ENCODE data around the gene ZFP69.

Gene ZFP69

DNA sequence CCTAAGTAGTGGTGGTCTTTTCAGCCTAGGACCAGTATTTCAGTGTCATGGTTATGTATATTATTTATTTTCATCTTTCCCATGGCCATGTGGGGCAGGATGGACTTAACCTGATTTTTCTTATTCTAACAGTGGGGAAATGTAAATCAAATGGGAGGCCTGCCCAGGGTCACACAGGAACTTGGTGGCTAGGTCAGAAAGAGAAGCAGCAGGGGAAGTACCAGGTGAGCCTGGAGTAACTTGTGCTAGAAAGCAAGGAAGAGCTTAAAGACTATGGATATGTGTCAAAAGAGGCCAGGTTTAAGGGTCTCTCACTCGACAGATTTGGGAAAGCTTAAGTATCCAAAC is 25.9 kb upstream of the ZFP69 start:
- H3F3A ChIP-seq (ENCODE audit: insufficient read depth, low read length), result 0 out of 2 replicates have a peak, but pooled peaks cover 2% of the 10 kb centered on the region
- no peaks in the 10 kb centered on the region for H3K36me3 ChIP-seq (replicated peaks; ENCODE audit: insufficient read depth, low read length)
- H3K27ac ChIP-seq (ENCODE audit: low read length), result no peak overlapping the region
- no peaks in the 10 kb centered on the region for H4K20me1 ChIP-seq (ENCODE audit: insufficient read depth, low read length)
- H3K79me2 ChIP-seq (ENCODE audit: low read length), result no peaks in the 10 kb centered on the region
- H2AFZ ChIP-seq (ENCODE audit: low read length), result no peak overlapping the region
- H3K9me2 ChIP-seq (replicated peaks; ENCODE audit: insufficient read depth, low read length), result no peaks in the 10 kb centered on the region
- H3K9me3 ChIP-seq (replicated peaks; ENCODE audit: insufficient read depth, low read length), result no peaks in the 10 kb centered on the region
- H3K4me2 ChIP-seq (ENCODE audit: low read depth, low read length), result no peak overlapping the region
- H3K4me1 ChIP-seq (ENCODE audit: low read length), result peaks cover 5% of the 10 kb centered on the region; the same call in 1 of the 2 replicates
- H3K27me3 ChIP-seq (replicated peaks; ENCODE audit: insufficient read depth, low read length), result no peaks in the 10 kb centered on the region
- no peak overlapping the region for H3K4me3 ChIP-seq (ENCODE audit: low read length)
- no peak for DNase-seq
- no peak overlapping the region for H3K9ac ChIP-seq (ENCODE audit: low read length)
- no peak for TF ChIP-seq EZH2 (optimal IDR thresholded peaks at IDR 0.05; ENCODE audit: low read depth, low read length)
- TF ChIP-seq EZH2phosphoT487 (IDR thresholded peaks at IDR 0.05; ENCODE audit: low read length), result no peak
- no peak for TF ChIP-seq CTCF (IDR thresholded peaks at IDR 0.05; ENCODE audit: low read length)

DNA sequence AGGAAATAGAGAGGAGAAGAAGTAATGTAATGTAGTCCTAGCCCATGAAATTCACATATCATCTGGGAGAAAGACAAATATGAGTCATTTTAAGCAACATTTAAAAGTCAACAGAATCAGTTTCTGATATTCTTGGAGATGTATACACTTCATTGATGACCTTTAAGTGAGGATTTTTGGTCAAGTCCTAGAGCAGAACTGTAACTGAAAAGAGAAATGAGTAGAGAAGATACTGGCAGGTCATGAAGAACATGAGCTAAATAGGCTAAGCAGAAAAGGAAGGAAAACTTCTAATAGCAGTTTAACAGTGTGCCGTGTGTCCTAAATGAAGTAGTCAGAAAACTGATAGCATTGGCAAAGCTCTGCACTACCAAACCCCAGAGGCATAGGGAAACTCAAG is 22.2 kb upstream of the ZFP69 start:
- H3K9me3 ChIP-seq (replicated peaks; ENCODE audit: insufficient read depth, low read length), result no peaks in the 10 kb centered on the region

GRCh38 chr1:40462956-40463590 is 14.0 kb upstream of the ZFP69 start:
- no peak for DNase-seq
- Histone ChIP-seq H3K9ac (ENCODE audit: low read length) (no peak overlapping the region), H3K4me2 (ENCODE audit: low read depth, low read length) (no peak overlapping the region), H3K4me1 (ENCODE audit: low read length) (no peaks in the 10 kb centered on the region), H3K9me3 (replicated peaks; ENCODE audit: insufficient read depth, low read length) (0 out of 2 replicates have a peak, but pooled peaks cover 5% of the 10 kb centered on the region), H4K20me1 (ENCODE audit: insufficient read depth, low read length) (no peaks in the 10 kb centered on the region), H3K4me3 (ENCODE audit: low read length) (no peak overlapping the region), H2AFZ (ENCODE audit: low read length) (no peak overlapping the region), H3K27ac (ENCODE audit: low read length) (no peak overlapping the region), H3K79me2 (ENCODE audit: low read length) (no peaks in the 10 kb centered on the region), H3K9me2 (replicated peaks; ENCODE audit: insufficient read depth, low read length) (no peaks in the 10 kb centered on the region), H3F3A (ENCODE audit: insufficient read depth, low read length) (no peaks in the 10 kb centered on the region), H3K36me3 (replicated peaks; ENCODE audit: insufficient read depth, low read length) (peaks cover 8% of the 10 kb centered on the region; the same call in 1 of the 2 replicates), H3K27me3 (replicated peaks; ENCODE audit: insufficient read depth, low read length) (no peaks in the 10 kb centered on the region)
- no peak for TF ChIP-seq EZH2 (optimal IDR thresholded peaks at IDR 0.05; ENCODE audit: low read depth, low read length)
- TF ChIP-seq EZH2phosphoT487 (IDR thresholded peaks at IDR 0.05; ENCODE audit: low read length), result no peak
- no peak for TF ChIP-seq CTCF (IDR thresholded peaks at IDR 0.05; ENCODE audit: low read length)

More for the DNA sequence above, 22.2 kb upstream of the ZFP69 start:
- Histone ChIP-seq H3K9me2 (replicated peaks; ENCODE audit: insufficient read depth, low read length) (no peaks in the 10 kb centered on the region), H2AFZ (ENCODE audit: low read length) (no peak overlapping the region), H3K4me3 (ENCODE audit: low read length) (no peak overlapping the region), H3F3A (ENCODE audit: insufficient read depth, low read length) (0 out of 2 replicates have a peak, but pooled peaks cover 2% of the 10 kb centered on the region), H3K4me1 (ENCODE audit: low read length) (no peaks in the 10 kb centered on the region), H3K27ac (ENCODE audit: low read length) (no peak overlapping the region), H3K27me3 (replicated peaks; ENCODE audit: insufficient read depth, low read length) (no peaks in the 10 kb centered on the region), H3K79me2 (ENCODE audit: low read length) (no peaks in the 10 kb centered on the region), H3K9ac (ENCODE audit: low read length) (no peak overlapping the region), H3K36me3 (replicated peaks; ENCODE audit: insufficient read depth, low read length) (no peaks in the 10 kb centered on the region), H3K4me2 (ENCODE audit: low read depth, low read length) (no peak overlapping the region), H4K20me1 (ENCODE audit: insufficient read depth, low read length) (no peaks in the 10 kb centered on the region)
- no peak for DNase-seq
- TF ChIP-seq EZH2phosphoT487 (IDR thresholded peaks at IDR 0.05; ENCODE audit: low read length), result no peak
- TF ChIP-seq EZH2 (optimal IDR thresholded peaks at IDR 0.05; ENCODE audit: low read depth, low read length), result no peak
- TF ChIP-seq CTCF (IDR thresholded peaks at IDR 0.05; ENCODE audit: low read length), result no peak
